ACC112 (cell line): ENCODE data around the gene IFIT5.
A peak's percentile ranks its signal among the peaks of the same experiment; 100 is the strongest.

ENCODE experiments used
- H2AFZ ChIP-seq: fragments of 200-600 bp; sonication (generic); one replicate; pipeline ENCODE4 v1.6.0; 2017; ENCODE audit warnings: antibody characterized with exemption, low read length; ENCODE audit not compliant: unreplicated experiment
- H3K27ac ChIP-seq: fragments of 200-600 bp; sonication (generic); 2 replicates; pipeline ENCODE4 v1.5.1; 2014; ENCODE audit warnings: low read depth, mild to moderate bottlenecking, antibody characterized with exemption, low read length, moderate library complexity
- H3K27me3 ChIP-seq: fragments of 200-600 bp; sonication (generic); 2 replicates; pipeline ENCODE4 v1.6.1; 2014; ENCODE audit warnings: mild to moderate bottlenecking, antibody characterized with exemption, low read length, moderate library complexity, mixed read lengths; ENCODE audit not compliant: insufficient read depth
- H3K36me3 ChIP-seq: fragments of 200-600 bp; sonication (generic); 2 replicates; pipeline ENCODE4 v1.6.1; 2016; ENCODE audit warnings: mild to moderate bottlenecking, antibody characterized with exemption, low read length, moderate library complexity, mixed read lengths; ENCODE audit not compliant: insufficient read depth
- H3K4me1 ChIP-seq: fragments of 200-600 bp; sonication (generic); one replicate; pipeline ENCODE4 v1.6.1; 2016; ENCODE audit warnings: low read length, mixed read lengths; ENCODE audit not compliant: insufficient read depth, unreplicated experiment, control insufficient read depth
- H3K4me3 ChIP-seq: fragments of 200-600 bp; sonication (generic); 2 replicates; pipeline ENCODE4 v1.5.1; 2014; ENCODE audit warnings: mild to moderate bottlenecking, low read depth, low read length
- H3K79me2 ChIP-seq: fragments of 200-600 bp; sonication (generic); one replicate; pipeline ENCODE4 v1.6.0; 2016; ENCODE audit warnings: low read length; ENCODE audit not compliant: control insufficient read depth, unreplicated experiment, insufficient read depth

The IFIT5 gene, protein sequence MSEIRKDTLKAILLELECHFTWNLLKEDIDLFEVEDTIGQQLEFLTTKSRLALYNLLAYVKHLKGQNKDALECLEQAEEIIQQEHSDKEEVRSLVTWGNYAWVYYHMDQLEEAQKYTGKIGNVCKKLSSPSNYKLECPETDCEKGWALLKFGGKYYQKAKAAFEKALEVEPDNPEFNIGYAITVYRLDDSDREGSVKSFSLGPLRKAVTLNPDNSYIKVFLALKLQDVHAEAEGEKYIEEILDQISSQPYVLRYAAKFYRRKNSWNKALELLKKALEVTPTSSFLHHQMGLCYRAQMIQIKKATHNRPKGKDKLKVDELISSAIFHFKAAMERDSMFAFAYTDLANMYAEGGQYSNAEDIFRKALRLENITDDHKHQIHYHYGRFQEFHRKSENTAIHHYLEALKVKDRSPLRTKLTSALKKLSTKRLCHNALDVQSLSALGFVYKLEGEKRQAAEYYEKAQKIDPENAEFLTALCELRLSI

DNA sequence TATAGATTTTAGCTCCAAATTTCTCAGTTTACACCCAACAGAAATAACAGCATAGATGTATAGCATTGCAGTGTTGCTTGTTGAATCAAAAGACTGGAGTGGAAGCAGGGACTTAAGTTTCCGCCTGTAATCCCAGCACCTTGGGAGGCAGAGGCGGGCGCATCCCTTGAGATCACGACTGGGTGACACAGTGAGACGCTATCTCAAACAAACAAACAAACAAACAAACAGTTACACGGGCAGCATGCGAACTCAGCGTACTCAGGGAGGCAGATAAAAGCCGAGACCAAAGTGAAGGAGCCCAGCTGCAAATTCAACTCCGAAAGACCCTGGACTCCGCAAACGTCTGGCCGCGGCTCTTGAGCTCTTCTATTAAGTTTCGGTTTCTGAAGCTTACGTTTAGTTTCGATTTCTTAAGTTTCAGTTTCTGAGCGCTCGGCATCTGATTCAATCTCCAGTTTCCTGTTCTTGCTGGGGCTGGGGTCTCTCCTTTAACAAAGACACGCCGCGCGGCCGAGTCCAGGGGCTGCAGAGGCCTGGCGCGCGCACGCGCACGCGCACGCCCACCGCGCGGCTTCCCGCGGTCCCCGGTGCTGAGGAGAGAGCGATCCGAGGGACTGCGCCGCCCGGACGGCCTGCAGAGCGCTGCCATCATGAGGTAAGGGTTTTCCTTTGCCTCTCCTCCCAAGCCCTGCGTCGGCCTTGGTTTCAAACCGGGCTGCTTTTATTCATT lies at the start of gene IFIT5:
TSS of gene IFIT5 (plus strand) at position 423 of the 733 bp plus-strand sequence. CDS start at position 654, 231 bp downstream.
- H2AFZ ChIP-seq: peak within 1 kb of the TSS; percentile 73

DNA sequence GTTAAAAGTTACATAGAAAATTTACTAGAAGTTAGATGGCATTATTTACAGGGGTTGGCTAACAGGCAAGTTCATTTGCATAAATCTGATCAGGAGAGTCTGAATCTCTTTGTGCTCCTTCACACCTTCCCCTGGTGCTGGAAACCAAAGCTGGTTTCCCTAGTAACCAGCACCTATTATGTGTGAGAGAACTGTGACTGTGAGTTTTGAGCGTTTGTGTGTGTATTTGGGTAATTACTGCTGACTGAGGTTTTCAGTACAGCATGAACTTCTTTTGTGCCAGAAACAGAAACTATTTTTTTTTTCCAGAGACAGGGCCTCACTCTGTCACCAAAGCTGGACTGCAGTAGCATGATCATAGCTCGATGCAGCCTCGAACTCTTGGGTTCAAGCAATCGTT lies 46.8 kb upstream of the IFIT5 start:
- H3K4me1 ChIP-seq: peaks cover 5% of the 10 kb centered on the region
- H3K27me3 ChIP-seq: no peaks in the 10 kb centered on the region
- no peaks in the 10 kb centered on the region for H3K79me2 ChIP-seq
- no peak overlapping the region for H2AFZ ChIP-seq
- H3K4me3 ChIP-seq: no peak overlapping the region
- H3K36me3 ChIP-seq: no peaks in the 10 kb centered on the region
- no peak overlapping the region for H3K27ac ChIP-seq

More for the DNA sequence above, at the start of gene IFIT5:
- H3K4me1 ChIP-seq: peaks cover 31% of the 10 kb centered on the region
- peaks cover 63% of the 10 kb centered on the region for H3K79me2 ChIP-seq
- peak within 1 kb of the TSS; percentile 91 for H3K4me3 ChIP-seq
- H3K36me3 ChIP-seq: peaks cover 19% of the 10 kb centered on the region
- H3K27ac ChIP-seq: peak within 1 kb of the TSS; percentile 93
- H3K27me3 ChIP-seq: no peaks in the 10 kb centered on the region

DNA sequence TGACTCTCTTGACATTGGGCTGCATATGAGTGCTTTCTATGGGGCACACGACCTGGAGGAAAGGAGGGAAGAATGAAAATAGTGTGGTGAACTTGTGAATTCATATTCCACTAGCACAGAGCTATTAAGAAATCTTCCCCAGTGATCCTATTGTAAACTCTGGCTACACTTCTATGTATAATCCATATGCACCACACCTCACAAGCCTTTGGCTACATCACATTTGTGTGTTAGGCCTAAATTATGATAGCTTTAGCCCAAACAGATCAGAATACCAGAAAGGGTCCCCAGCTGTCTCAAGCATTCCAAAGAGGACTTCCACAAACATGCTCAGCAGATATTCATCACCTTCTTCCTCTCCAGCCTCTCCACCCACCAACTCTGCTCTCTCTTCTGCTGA lies 46.2 kb upstream of the IFIT5 start:
- Histone ChIP-seq H3K36me3 (no peaks in the 10 kb centered on the region), H3K79me2 (no peaks in the 10 kb centered on the region), H3K27me3 (no peaks in the 10 kb centered on the region), H3K4me1 (peaks cover 5% of the 10 kb centered on the region), H2AFZ (no peak overlapping the region), H3K4me3 (no peak overlapping the region), H3K27ac (no peak overlapping the region)

GRCh38 chr10:89369156-89370105 lies 44.9 kb upstream of the IFIT5 start:
- H3K4me1 ChIP-seq: peaks cover 16% of the 10 kb centered on the region
- H3K27me3 ChIP-seq: no peaks in the 10 kb centered on the region
- H3K27ac ChIP-seq: no peak overlapping the region

DNA sequence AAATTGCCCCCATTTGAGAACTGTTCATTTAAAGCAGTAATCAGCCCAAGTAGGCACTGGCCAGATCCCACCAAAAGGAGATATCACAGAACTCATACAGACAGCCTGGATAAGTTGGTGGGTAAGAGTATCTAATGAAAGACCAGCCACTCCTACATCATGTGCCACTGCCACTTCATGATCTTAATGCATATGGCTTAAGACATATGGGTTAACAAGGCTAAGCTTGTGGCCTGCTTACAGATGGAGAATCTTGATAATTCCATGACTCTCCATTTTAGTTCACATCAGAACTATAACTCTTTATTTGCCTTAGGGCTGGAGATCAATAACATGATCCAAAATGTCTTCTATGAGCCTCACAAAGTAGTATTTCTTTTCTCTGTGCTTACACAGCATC lies 43.3 kb upstream of the IFIT5 start:
- Histone ChIP-seq H3K27ac (no peak overlapping the region), H3K4me3 (no peak overlapping the region), H3K27me3 (no peaks in the 10 kb centered on the region), H3K4me1 (peaks cover 22% of the 10 kb centered on the region), H3K79me2 (no peaks in the 10 kb centered on the region), H2AFZ (no peak overlapping the region), H3K36me3 (no peaks in the 10 kb centered on the region)

More at GRCh38 chr10:89369156-89370105, 44.9 kb upstream of the IFIT5 start:
- H3K36me3 ChIP-seq: no peaks in the 10 kb centered on the region
- H2AFZ ChIP-seq: peak overlapping the region; percentile 51
- no peak overlapping the region for H3K4me3 ChIP-seq
- no peaks in the 10 kb centered on the region for H3K79me2 ChIP-seq

DNA sequence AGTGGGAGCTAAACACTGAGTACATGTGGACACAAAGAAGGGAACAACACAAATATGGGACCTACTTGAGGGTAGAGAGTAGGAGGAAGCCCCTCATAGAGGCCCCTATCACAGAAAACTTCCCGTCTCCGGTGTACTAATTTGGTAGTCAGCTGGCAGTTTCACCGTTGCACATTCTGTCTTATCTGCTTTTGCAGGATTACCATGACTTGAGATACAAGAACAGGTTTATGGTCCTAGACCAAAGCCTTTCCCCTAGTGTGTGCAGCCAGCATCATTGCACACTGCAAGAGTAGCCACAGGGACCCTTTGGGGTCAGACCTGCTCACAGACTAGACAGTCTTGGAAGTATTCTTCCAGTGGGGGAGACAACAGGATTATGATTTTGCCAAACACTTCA lies 42.4 kb upstream of the IFIT5 start:
- no peaks in the 10 kb centered on the region for H3K36me3 ChIP-seq
- H3K4me3 ChIP-seq: no peak overlapping the region
- no peaks in the 10 kb centered on the region for H3K79me2 ChIP-seq
- no peak overlapping the region for H2AFZ ChIP-seq
- no peaks in the 10 kb centered on the region for H3K27me3 ChIP-seq
- peaks cover 22% of the 10 kb centered on the region for H3K4me1 ChIP-seq
- no peak overlapping the region for H3K27ac ChIP-seq

GRCh38 chr10:89373916-89374711 lies 40.3 kb upstream of the IFIT5 start:
- H3K4me3 ChIP-seq: peak overlapping the region; percentile 50
- H3K4me1 ChIP-seq: peaks cover 21% of the 10 kb centered on the region
- no peaks in the 10 kb centered on the region for H3K36me3 ChIP-seq
- H3K27ac ChIP-seq: peak overlapping the region; percentile 74
- peak overlapping the region; percentile 67 for H2AFZ ChIP-seq
- H3K79me2 ChIP-seq: no peaks in the 10 kb centered on the region
- H3K27me3 ChIP-seq: no peaks in the 10 kb centered on the region

DNA sequence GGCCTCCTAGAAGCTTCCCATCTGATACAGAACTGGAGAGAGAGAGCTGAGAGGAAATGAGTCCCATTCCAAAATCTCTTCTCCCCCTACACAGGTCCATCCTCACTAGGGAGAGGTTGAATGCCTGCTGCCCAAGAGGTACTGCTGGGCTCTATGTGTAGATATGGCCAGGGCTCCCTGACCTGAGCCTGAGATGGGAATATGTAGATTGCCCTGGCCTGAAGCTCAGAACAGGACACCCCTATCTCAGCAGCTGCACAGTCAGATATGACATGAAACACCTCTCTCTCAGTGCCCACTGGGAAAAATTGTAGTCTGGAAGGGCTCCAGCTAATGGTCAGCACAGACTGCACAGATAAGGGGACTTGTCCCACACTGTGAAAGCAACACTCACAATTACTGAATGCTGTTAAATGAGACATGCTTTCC lies 39.6 kb upstream of the IFIT5 start:
- Histone ChIP-seq H2AFZ (peak overlapping the region; percentile 54), H3K27ac (peak overlapping the region; percentile 74), H3K4me3 (no peak overlapping the region), H3K36me3 (no peaks in the 10 kb centered on the region), H3K27me3 (no peaks in the 10 kb centered on the region), H3K4me1 (peaks cover 18% of the 10 kb centered on the region), H3K79me2 (no peaks in the 10 kb centered on the region)

DNA sequence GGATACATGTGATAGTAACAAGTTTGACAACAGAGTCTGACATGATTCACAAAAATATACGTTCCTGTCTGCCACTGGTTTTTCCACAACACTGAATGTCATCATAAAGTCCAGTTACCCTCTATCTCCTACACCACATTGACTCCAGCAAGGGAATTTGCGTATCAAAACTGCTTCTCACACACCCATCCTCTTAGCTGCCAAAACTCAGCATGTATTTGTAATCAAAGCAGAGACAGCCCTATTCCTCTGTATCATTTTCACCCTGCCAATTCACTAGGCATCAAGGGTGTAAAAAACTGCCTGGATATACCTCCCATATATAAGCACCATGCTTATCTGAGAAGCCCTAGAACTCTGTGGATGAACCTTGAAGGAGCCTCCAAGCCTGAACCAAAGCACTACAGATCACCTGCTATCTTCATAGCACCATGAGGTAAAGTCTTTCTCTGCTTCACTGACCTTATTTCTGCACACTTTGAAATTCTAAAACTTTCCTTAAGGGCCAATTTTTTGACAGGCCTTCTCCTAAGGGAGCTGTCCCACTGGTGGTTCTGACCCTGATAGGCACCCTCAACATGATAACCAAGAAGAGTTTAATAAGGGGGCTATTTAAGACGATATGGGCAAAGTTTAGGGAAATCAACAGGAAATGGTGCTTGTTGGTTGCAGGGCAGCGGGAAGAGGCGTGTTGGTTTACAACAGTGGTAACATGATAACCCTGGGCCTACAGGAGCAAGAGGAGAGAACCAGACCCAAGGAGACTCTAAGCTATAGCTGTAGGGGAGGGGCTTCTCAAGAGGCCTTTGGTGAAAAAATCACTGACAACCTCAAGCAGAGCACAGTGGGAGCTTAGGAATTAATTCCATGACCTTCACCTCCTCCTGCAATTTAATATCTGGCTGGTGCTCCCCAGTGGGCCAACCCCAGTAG lies 36.4 kb upstream of the IFIT5 start, which contains the start of gene IFIT1B:
TSS of gene IFIT1B (plus strand) at position 352 of the 933 bp plus-strand sequence. CDS start at position 432, 80 bp downstream.
- H3K4me1 ChIP-seq: peaks cover 18% of the 10 kb centered on the region
- no peak within 1 kb of the TSS for H3K27ac ChIP-seq
- H3K36me3 ChIP-seq: no peaks in the 10 kb centered on the region
- H3K4me3 ChIP-seq: no peak within 1 kb of the TSS
- no peaks in the 10 kb centered on the region for H3K79me2 ChIP-seq
- no peaks in the 10 kb centered on the region for H3K27me3 ChIP-seq
- no peak within 1 kb of the TSS for H2AFZ ChIP-seq
